ENCODE data around the gene SMCO3. TPM values are rescaled to one million over a fixed set of nuclear protein-coding genes. Genes with fewer than 3 reads are reported as not detected.

The SMCO3 gene
- total and polyA plus RNA-seq, 10 of the 15 experiments (the other 5 are each of a cell fraction or from before 2014, with no cell fraction given): 0.05 to 0.35 (median 0.10) TPM; not detected in 6

- H2AFZ ChIP-seq (ENCODE audit: control insufficient read depth, low read depth, low read length): no peak overlapping the region
- CTCF ChIA-PET: interaction anchor here (1.3 to 2.2 kb wide), 3 partner anchors 10 to 441 kb away, joined by 4 to 19 read pairs (median 5); partner anchors contain the start of gene RERG
- RAD21 ChIA-PET (ENCODE audit: unreplicated experiment): interaction anchor here (0.9 to 2.3 kb wide), 2 partner anchors 10 to 57 kb away, joined by 3 to 11 read pairs; a partner anchor contains a TSS
- intact Hi-C loops (cut with micrococcal nuclease; ENCODE audit: unreplicated experiment) (no loop called here), in situ Hi-C loops (cut with MboI) (loop anchor here (25.0 kb wide), 2 partner anchors 1106 to 1969 kb away; partner anchors contain the start of genes DDX47 and STRAP)
- no peaks in the 10 kb centered on the region for H3K9me3 ChIP-seq (replicated peaks; ENCODE audit: control insufficient read depth, insufficient read depth, low read length)
- WGBS (ENCODE audit: insufficient coverage, insufficient replicate concordance, low lambda C conversion rate, missing lambda C conversion rate): 86% methylated on average over 3 of the region's 3 CpGs
- no peak overlapping the region for H3K4me2 ChIP-seq (ENCODE audit: control insufficient read depth, insufficient read depth)
- DNase-seq (ENCODE audit: low read depth, low spot score) (no peak), FAIRE-seq (no peak), ATAC-seq (no peak)
- BruUV-seq (replicated peaks): no TSS peak
- no peaks in the 10 kb centered on the region for H3K36me3 ChIP-seq (ENCODE audit: control insufficient read depth in 2 of 2, insufficient read depth in 2 of 2, low read length in 1 of 2)
- H4K20me1 ChIP-seq (ENCODE audit: control insufficient read depth, insufficient read depth): no peaks in the 10 kb centered on the region
- H3K27me3 ChIP-seq (replicated peaks in 1 of 2; ENCODE audit: control insufficient read depth in 2 of 2, insufficient read depth in 2 of 2, low read length in 1 of 2): no peaks in the 10 kb centered on the region
- TF ChIP-seq RUNX3 (IDR thresholded peaks at IDR 0.05; ENCODE audit: low read length) (no peak), MEF2B (IDR thresholded peaks at IDR 0.05; ENCODE audit: partially characterized antibody, poor library complexity, severe bottlenecking) (no peak), YY1 (IDR thresholded peaks at IDR 0.05; ENCODE audit: low read depth, low read length) (no peak), NRF1 (conservative IDR thresholded peaks at IDR 0.05; ENCODE audit: low read depth, low read length) (no peak), SREBF1 (IDR thresholded peaks at IDR 0.05; ENCODE audit: low read length) (no peak), ESRRA (IDR thresholded peaks at IDR 0.05; ENCODE audit: low read length) (no peak), REST (IDR thresholded peaks at IDR 0.05; ENCODE audit: low read depth, low read length) (no peak), MLLT1 (IDR thresholded peaks at IDR 0.05) (no peak), POLR2AphosphoS5 (IDR thresholded peaks at IDR 0.05; ENCODE audit: low read length) (no peak)
- H3K27ac ChIP-seq (ENCODE audit: control insufficient read depth, insufficient read depth): no peak overlapping the region
- H3K9ac ChIP-seq (ENCODE audit: control insufficient read depth, insufficient read depth, low read length): no peak overlapping the region
- POLR2A ChIA-PET: interaction anchor here (1.2 to 1.9 kb wide), 2 partner anchors 10 to 22 kb away, joined by 3 to 4 read pairs; a partner anchor contains a TSS
- H3K79me2 ChIP-seq (ENCODE audit: control insufficient read depth, insufficient read depth, low read length): no peaks in the 10 kb centered on the region
- H3K4me3 ChIP-seq: no peak overlapping the region
- no peaks in the 10 kb centered on the region for H3K4me1 ChIP-seq (ENCODE audit: control insufficient read depth, insufficient read depth, low read length)
- SMC1A ChIA-PET (ENCODE audit: uncharacterized antibody, unreplicated experiment): interaction anchor here (0.8 to 3.0 kb wide), 6 partner anchors 9 to 214 kb away, joined by 3 to 17 read pairs (median 10); partner anchors contain the start of genes C12orf60 and WBP11
These were observed 33.1 kb downstream of the SMCO3 start for GRCh38 chr12:14780859-14781258.
